SK-N-SH (cell line): ENCODE measurements around the gene SMPD3. TPM values are rescaled to one million over a fixed set of nuclear protein-coding genes. Genes with fewer than 3 reads are reported as not detected.
A peak's percentile ranks its signal among the peaks of the same experiment; 100 is the strongest.

Experiments
- CTCF ChIA-PET: fragments of 300-600, 350-600 bp; formaldehyde crosslinking; extraction: SDS; loops from one replicate; lab custom pipeline; 2021; lab: Yijun Ruan, JAX
- POLR2A ChIA-PET: fragments of 350-600 bp; sonication (Branson Sonifier 250); formaldehyde crosslinking; extraction: SDS; loops from one replicate; lab custom pipeline; 2020; ENCODE audit warnings: antibody characterized with exemption, inconsistent platforms; lab: Yijun Ruan, JAX
- DNase-seq: peaks from one replicate; pipeline ENCODE4 v3.0.0; 2012
- H2AFZ ChIP-seq: fragments of 200-600 bp; sonication (generic); 2 replicates; pipeline ENCODE4 v1.8.1; 2016; ENCODE audit warnings: antibody characterized with exemption, mild to moderate bottlenecking, low read depth
- H3F3A ChIP-seq: fragments of 200-600 bp; sonication (generic); replicated peaks from 2 replicates; pipeline ENCODE3; 2016; ENCODE audit warnings: antibody characterized with exemption, mild to moderate bottlenecking; ENCODE audit not compliant: insufficient read depth
- H3K27ac ChIP-seq, 2 experiments: fragments of 200-500 bp in 1 of 2; fragments of 200-600 bp in 1 of 2; sonication (Bioruptor generic) in 1 of 2; sonication (generic), shearing (Covaris generic) in 1 of 2; 2 replicates each; pipeline versions ENCODE4 v1.5.1 to v1.6.1; 2014 to 2016; ENCODE audit warnings: low read depth in 2 of 2, inconsistent platforms in 1 of 2, low read length in 1 of 2, mild to moderate bottlenecking in 1 of 2, mixed read lengths in 1 of 2
- H3K27me3 ChIP-seq: fragments of 200-600 bp; sonication (generic), shearing (Covaris generic); 2 replicates; pipeline ENCODE4 v1.6.1; 2016; ENCODE audit warnings: mixed run types; ENCODE audit not compliant: insufficient read depth
- H3K36me3 ChIP-seq, 2 experiments: fragments of 200-500 bp in 1 of 2; fragments of 200-600 bp in 1 of 2; sonication (Bioruptor generic) in 1 of 2; sonication (generic) in 1 of 2; replicated peaks in 1 of 2; 2 replicates each; pipeline versions ENCODE3 to v1.5.1; 2014 to 2016; ENCODE audit warnings: low read length in 1 of 2, mild to moderate bottlenecking in 1 of 2; ENCODE audit not compliant: insufficient read depth in 2 of 2, control insufficient read depth in 1 of 2
- H3K4me1 ChIP-seq, 2 experiments: fragments of 200-500 bp in 1 of 2; fragments of 200-600 bp in 1 of 2; sonication (Bioruptor generic) in 1 of 2; sonication (generic), shearing (Covaris generic) in 1 of 2; 2 replicates each; pipeline versions ENCODE4 v1.5.1 to v1.6.1; 2014 to 2016; ENCODE audit warnings: low read depth in 1 of 2, low read length in 1 of 2, mixed run types in 1 of 2; ENCODE audit not compliant: insufficient read depth in 2 of 2, control insufficient read depth in 1 of 2
- H3K4me2 ChIP-seq: fragments of 200-600 bp; sonication (generic), shearing (Covaris generic); 2 replicates; pipeline ENCODE4 v1.6.1; 2017; ENCODE audit warnings: mixed run types
- H3K4me3 ChIP-seq, 2 experiments: fragments of 200-500 bp in 1 of 2; fragments of 200-600 bp in 1 of 2; sonication (Bioruptor generic) in 1 of 2; sonication (generic), shearing (Covaris generic) in 1 of 2; 2 replicates each; pipeline versions ENCODE4 v1.5.1 to v1.8.1; 2014 to 2016; ENCODE audit warnings: low read depth in 2 of 2, inconsistent platforms in 1 of 2, low read length in 1 of 2, mild to moderate bottlenecking in 1 of 2, mixed read lengths in 1 of 2, moderate library complexity in 1 of 2
- H3K79me2 ChIP-seq: fragments of 200-600 bp; sonication (generic); 2 replicates; pipeline ENCODE4 v1.8.1; 2017; ENCODE audit warnings: mild to moderate bottlenecking; ENCODE audit not compliant: insufficient read depth
- H3K9ac ChIP-seq: fragments of 200-600 bp; sonication (generic); 2 replicates; pipeline ENCODE4 v1.6.1; 2017; ENCODE audit warnings: mixed run types
- H3K9me2 ChIP-seq: fragments of 200-600 bp; sonication (generic); 2 replicates; pipeline ENCODE4 v1.6.1; 2017; ENCODE audit warnings: mixed run types
- H3K9me3 ChIP-seq: fragments of 200-600 bp; sonication (generic); 2 replicates; pipeline ENCODE4 v1.6.1; 2017; ENCODE audit warnings: mixed run types, mild to moderate bottlenecking, moderate library complexity
- H4K20me1 ChIP-seq: fragments of 200-600 bp; sonication (generic); 2 replicates; pipeline ENCODE4 v1.6.1; 2017; ENCODE audit warnings: mild to moderate bottlenecking, mixed run types; ENCODE audit not compliant: insufficient read depth
- CHD2 ChIP-seq: fragments of 150-350 bp; IDR thresholded peaks from 2 replicates; pipeline ENCODE4 v1.6.1; 2018; ENCODE audit warnings: low read length; ENCODE audit not compliant: partially characterized antibody
- EZH2phosphoT487 ChIP-seq: fragments of 200-600 bp; sonication (generic); IDR thresholded peaks from 2 replicates; pipeline ENCODE4 v1.6.1; 2017; ENCODE audit warnings: low read depth, mixed run types, mild to moderate bottlenecking, antibody characterized with exemption, moderate library complexity, borderline replicate concordance
- FOSL2 ChIP-seq: IDR thresholded peaks from 2 replicates; pipeline ENCODE4 v1.4.0; 2012; ENCODE audit warnings: low read depth, mild to moderate bottlenecking, moderate library complexity, borderline replicate concordance
- FOXM1 ChIP-seq: IDR thresholded peaks from 2 replicates; pipeline ENCODE4 v1.4.0; 2012; ENCODE audit warnings: low read depth, mild to moderate bottlenecking
- MEF2A ChIP-seq: IDR thresholded peaks from 2 replicates; pipeline ENCODE4 v1.4.0; 2012; ENCODE audit warnings: low read depth, borderline replicate concordance
- NRF1 ChIP-seq: IDR thresholded peaks from 2 replicates; pipeline ENCODE4 v1.6.1; 2012; ENCODE audit warnings: low read depth, mild to moderate bottlenecking, low read length
- RAD21 ChIP-seq: IDR thresholded peaks from 2 replicates; pipeline ENCODE4 v1.6.1; 2012; ENCODE audit warnings: mild to moderate bottlenecking, low read length
- RCOR1 ChIP-seq: fragments of 150-350 bp; IDR thresholded peaks from 2 replicates; pipeline ENCODE4 v1.6.1; 2017; ENCODE audit warnings: antibody characterized with exemption, low read length
- RXRA ChIP-seq: IDR thresholded peaks from 2 replicates; pipeline ENCODE4 v1.4.0; 2012; ENCODE audit warnings: low read depth, mild to moderate bottlenecking, borderline replicate concordance
- SMC3 ChIP-seq: IDR thresholded peaks from 2 replicates; pipeline ENCODE4 v1.6.1; 2012; ENCODE audit warnings: low read depth, low read length, improper control_type of control experiment
- TAF1 ChIP-seq: IDR thresholded peaks from 2 replicates; pipeline ENCODE4 v1.6.1; 2012; ENCODE audit warnings: low read depth, mild to moderate bottlenecking, low read length, moderate library complexity, borderline replicate concordance
- TCF12 ChIP-seq: IDR thresholded peaks from 2 replicates; pipeline ENCODE4 v1.4.0; 2012
- TEAD4 ChIP-seq: IDR thresholded peaks from 2 replicates; pipeline ENCODE4 v1.4.0; 2012; ENCODE audit warnings: mild to moderate bottlenecking, borderline replicate concordance; ENCODE audit not compliant: insufficient read depth
- WGBS: methylation state at CpG from one replicate; pipeline ENCODE4 v1.1.6; 2017; ENCODE audit warnings: low lambda C conversion rate; 5-methylcytosine and 5-hydroxymethylcytosine counted together
- polyA plus RNA-seq, 3 experiments: library from polyadenylated mRNA; depleted of rRNA; stranded (reverse); fragments of >200 nt; gene quantifications; 2 replicates each; pipeline ENCODE4 v1.2.3, GENCODE V29; 2012
- TF ChIP-seq, protein P1 (sequence below): fragments of 150-350 bp; IDR thresholded peaks from 2 replicates; pipeline ENCODE4 v1.6.1; 2017; ENCODE audit warnings: antibody characterized with exemption, low read length, low read depth, borderline replicate concordance
- TF ChIP-seq, protein P2 (sequence below): IDR thresholded peaks from 2 replicates; pipeline ENCODE4 v1.4.0; 2012; ENCODE audit warnings: low read depth, borderline replicate concordance
- TF ChIP-seq, protein P3 (sequence below): fragments of 150-350 bp; IDR thresholded peaks from 2 replicates; pipeline ENCODE4 v1.6.1; 2016; ENCODE audit warnings: mild to moderate bottlenecking, low read depth, low read length

SMPD3 gene
- polyA plus RNA-seq, 1 of the 3 experiments (the other 2 are of a cell fraction): 0.38 TPM

DNA sequence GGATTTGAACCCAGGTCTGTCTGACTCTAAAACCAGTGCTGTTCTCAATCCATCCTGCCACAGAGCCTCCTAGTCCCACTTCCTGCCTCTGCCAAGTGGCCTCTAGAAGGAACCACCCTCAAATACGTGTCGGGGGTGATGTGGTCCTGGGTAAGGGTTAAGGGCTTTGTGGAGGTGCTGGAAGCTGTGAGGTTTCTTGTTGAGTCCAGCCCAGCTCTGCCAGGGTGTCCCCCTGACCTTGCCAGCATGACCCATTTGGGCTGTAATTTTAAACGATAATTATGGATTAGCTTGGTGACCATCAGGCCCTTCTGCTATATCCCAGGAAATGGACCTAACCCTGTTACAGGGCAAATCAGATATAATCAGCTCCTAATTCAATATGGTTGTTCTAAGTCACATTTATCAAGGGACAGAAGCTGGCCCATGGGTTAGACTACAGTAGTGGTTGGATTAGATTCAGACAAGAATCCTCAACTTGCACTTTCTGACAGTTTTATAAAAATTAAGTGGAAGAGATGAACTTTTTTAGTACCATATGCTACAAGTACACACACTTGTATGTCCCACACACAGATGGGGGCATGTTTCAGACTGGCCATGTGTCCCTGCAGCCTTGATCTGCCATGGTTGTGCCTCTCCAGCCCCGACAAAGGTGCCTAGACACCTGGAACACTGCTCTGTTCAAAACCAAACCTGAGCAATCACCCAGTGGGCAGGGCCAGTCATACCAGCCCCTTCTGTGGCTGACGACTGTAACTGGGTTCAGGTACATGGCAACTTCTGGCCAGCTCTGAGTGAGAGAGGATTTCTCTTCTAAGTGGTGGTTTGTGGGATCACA, 48.0 kb downstream of the SMPD3 start (continued):
- TF ChIP-seq, protein P1, sequence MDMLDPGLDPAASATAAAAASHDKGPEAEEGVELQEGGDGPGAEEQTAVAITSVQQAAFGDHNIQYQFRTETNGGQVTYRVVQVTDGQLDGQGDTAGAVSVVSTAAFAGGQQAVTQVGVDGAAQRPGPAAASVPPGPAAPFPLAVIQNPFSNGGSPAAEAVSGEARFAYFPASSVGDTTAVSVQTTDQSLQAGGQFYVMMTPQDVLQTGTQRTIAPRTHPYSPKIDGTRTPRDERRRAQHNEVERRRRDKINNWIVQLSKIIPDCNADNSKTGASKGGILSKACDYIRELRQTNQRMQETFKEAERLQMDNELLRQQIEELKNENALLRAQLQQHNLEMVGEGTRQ: no peak
- TF ChIP-seq FOXM1 (no peak), MEF2A (no peak), TEAD4 (no peak), RXRA (no peak), TAF1 (no peak), TCF12 (no peak), RAD21 (0 out of 2 replicates have a peak, but pooled peaks have one; percentile 11), NRF1 (no peak), RCOR1 (peak; percentile 75; the same call in 1 of the 2 replicates), SMC3 (no peak), FOSL2 (no peak)
- TF ChIP-seq, protein P2, sequence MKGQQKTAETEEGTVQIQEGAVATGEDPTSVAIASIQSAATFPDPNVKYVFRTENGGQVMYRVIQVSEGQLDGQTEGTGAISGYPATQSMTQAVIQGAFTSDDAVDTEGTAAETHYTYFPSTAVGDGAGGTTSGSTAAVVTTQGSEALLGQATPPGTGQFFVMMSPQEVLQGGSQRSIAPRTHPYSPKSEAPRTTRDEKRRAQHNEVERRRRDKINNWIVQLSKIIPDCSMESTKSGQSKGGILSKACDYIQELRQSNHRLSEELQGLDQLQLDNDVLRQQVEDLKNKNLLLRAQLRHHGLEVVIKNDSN: no peak

DNA sequence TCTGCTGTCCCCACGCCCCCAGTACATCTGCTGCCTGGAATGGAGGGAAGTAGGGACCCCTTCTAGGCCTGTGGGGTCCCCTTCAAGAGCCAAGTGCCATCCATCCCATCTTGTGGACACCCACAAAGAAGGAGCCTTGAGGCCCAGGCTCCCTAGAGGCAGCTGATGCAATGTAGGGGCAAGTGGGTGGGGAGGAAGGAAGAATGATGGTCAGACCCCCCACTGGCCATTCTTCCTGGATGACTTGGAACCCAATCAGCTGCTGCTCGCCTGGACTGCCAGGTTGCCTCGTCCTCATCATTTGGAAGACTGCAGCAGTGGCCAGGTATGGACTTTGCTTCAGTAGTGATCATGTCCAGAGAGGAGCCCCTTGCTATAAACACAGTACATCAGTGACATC, 48.9 kb downstream of the SMPD3 start:
- Histone ChIP-seq H3K4me1 (peaks cover 0 to 16% of the 10 kb centered on the region in 2 experiments; a peak in 1 of 4 replicates), H3K27ac (no peak overlapping the region), H3K4me3 (no peak overlapping the region)
- TF ChIP-seq, protein P3, sequence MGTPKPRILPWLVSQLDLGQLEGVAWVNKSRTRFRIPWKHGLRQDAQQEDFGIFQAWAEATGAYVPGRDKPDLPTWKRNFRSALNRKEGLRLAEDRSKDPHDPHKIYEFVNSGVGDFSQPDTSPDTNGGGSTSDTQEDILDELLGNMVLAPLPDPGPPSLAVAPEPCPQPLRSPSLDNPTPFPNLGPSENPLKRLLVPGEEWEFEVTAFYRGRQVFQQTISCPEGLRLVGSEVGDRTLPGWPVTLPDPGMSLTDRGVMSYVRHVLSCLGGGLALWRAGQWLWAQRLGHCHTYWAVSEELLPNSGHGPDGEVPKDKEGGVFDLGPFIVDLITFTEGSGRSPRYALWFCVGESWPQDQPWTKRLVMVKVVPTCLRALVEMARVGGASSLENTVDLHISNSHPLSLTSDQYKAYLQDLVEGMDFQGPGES: no peak
- TF ChIP-seq RCOR1: no peak
- no peak for TF ChIP-seq CHD2
- TF ChIP-seq EZH2phosphoT487: no peak
- TF ChIP-seq, all 33 proteins: peak for 0
- Histone ChIP-seq H3K9me2 (no peaks in the 10 kb centered on the region), H3K36me3 (no peaks in the 10 kb centered on the region), H3K79me2 (no peaks in the 10 kb centered on the region), H3K9ac (no peak overlapping the region), H3K9me3 (no peaks in the 10 kb centered on the region), H3F3A (peaks cover 4% of the 10 kb centered on the region), H3K4me2 (no peak overlapping the region), H4K20me1 (no peaks in the 10 kb centered on the region), H3K27me3 (no peaks in the 10 kb centered on the region; the same call in 1 of the 2 replicates), H2AFZ (no peak overlapping the region)
- 37% methylated on average over 3 of the region's 3 CpGs for WGBS
- POLR2A ChIA-PET: no interaction called here
- DNase-seq: no peak
- CTCF ChIA-PET: interaction anchor here (1.0 to 3.6 kb wide), 8 partner anchors 11 to 121 kb away, joined by 3 to 16 read pairs (median 3); no protein-coding TSS in a partner anchor
